ENCODE data around the gene PTP4A1.

DNA sequence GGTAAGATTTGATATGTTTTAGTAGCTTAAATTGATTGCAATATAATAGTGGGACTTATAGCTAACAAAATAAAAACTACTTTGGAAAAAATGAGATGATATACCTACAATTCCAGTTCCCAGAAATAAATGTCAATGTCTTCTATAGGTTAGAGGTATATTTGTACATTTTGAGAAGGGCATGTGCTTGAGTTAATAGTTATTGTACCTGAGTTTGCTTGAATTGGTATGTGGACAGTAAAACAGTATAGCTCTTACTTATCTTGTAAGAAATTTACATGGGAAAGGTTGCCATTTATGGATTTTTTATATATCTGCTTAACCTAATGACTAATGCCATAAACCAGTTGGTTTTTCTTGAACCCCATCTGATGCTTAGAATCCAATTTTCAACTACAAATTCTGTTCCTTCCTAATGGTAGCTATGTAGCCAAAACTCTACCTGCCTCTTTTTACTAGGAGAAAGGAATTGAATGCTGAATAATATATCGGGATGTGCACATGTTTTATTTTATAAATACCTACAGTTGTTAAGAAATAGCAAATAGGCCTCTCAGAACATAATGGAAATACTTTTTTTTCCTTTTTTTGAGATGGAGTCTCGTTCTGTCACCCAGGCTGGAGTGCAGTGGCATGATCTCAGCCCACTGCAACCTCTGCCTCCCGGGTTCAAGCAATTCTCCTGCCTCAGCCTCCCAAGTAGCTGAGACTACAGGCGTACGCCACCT lies 4.9 kb downstream of the PTP4A1 start:
- TF ChIP-seq, protein P1, sequence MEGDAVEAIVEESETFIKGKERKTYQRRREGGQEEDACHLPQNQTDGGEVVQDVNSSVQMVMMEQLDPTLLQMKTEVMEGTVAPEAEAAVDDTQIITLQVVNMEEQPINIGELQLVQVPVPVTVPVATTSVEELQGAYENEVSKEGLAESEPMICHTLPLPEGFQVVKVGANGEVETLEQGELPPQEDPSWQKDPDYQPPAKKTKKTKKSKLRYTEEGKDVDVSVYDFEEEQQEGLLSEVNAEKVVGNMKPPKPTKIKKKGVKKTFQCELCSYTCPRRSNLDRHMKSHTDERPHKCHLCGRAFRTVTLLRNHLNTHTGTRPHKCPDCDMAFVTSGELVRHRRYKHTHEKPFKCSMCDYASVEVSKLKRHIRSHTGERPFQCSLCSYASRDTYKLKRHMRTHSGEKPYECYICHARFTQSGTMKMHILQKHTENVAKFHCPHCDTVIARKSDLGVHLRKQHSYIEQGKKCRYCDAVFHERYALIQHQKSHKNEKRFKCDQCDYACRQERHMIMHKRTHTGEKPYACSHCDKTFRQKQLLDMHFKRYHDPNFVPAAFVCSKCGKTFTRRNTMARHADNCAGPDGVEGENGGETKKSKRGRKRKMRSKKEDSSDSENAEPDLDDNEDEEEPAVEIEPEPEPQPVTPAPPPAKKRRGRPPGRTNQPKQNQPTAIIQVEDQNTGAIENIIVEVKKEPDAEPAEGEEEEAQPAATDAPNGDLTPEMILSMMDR (IDR thresholded peaks at IDR 0.05; ENCODE audit: insufficient read depth, low read length): no peak
- TF ChIP-seq, protein P2, sequence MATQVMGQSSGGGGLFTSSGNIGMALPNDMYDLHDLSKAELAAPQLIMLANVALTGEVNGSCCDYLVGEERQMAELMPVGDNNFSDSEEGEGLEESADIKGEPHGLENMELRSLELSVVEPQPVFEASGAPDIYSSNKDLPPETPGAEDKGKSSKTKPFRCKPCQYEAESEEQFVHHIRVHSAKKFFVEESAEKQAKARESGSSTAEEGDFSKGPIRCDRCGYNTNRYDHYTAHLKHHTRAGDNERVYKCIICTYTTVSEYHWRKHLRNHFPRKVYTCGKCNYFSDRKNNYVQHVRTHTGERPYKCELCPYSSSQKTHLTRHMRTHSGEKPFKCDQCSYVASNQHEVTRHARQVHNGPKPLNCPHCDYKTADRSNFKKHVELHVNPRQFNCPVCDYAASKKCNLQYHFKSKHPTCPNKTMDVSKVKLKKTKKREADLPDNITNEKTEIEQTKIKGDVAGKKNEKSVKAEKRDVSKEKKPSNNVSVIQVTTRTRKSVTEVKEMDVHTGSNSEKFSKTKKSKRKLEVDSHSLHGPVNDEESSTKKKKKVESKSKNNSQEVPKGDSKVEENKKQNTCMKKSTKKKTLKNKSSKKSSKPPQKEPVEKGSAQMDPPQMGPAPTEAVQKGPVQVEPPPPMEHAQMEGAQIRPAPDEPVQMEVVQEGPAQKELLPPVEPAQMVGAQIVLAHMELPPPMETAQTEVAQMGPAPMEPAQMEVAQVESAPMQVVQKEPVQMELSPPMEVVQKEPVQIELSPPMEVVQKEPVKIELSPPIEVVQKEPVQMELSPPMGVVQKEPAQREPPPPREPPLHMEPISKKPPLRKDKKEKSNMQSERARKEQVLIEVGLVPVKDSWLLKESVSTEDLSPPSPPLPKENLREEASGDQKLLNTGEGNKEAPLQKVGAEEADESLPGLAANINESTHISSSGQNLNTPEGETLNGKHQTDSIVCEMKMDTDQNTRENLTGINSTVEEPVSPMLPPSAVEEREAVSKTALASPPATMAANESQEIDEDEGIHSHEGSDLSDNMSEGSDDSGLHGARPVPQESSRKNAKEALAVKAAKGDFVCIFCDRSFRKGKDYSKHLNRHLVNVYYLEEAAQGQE (IDR thresholded peaks at IDR 0.05; ENCODE audit: insufficient replicate concordance, low read depth): no peak
